PFSK-1 (cell line): ENCODE results near the gene DYNC1LI2.

Source experiments
- FOXP2 ChIP-seq: optimal IDR thresholded peaks from 2 replicates; pipeline ENCODE3; 2011; ENCODE audit warnings: borderline replicate concordance, control low read depth, inconsistent platforms; ENCODE audit not compliant: insufficient read depth; ENCODE audit errors: extremely low read length, extremely low read depth
- POLR2AphosphoS5 ChIP-seq: IDR thresholded peaks from 2 replicates; pipeline ENCODE4 v1.6.1; 2012; ENCODE audit warnings: low read depth, mild to moderate bottlenecking, control low read depth, low read length, moderate library complexity
- SIN3A ChIP-seq: IDR thresholded peaks from 2 replicates; pipeline ENCODE4 v1.6.1; 2012; ENCODE audit warnings: mild to moderate bottlenecking, low read length, moderate library complexity, borderline replicate concordance; ENCODE audit not compliant: insufficient read depth
- TAF1 ChIP-seq: IDR thresholded peaks from 2 replicates; pipeline ENCODE4 v1.6.1; 2012; ENCODE audit warnings: low read length, control low read depth, borderline replicate concordance; ENCODE audit not compliant: insufficient read depth
- TF ChIP-seq, protein P1 (sequence below), 2 experiments: IDR thresholded peaks; 2 replicates each; pipeline versions ENCODE4 v1.6.1 to v1.8.0; 2011 to 2012; ENCODE audit warnings: low read depth in 2 of 2, low read length in 2 of 2, control low read depth in 1 of 2, inconsistent platforms in 1 of 2, mild to moderate bottlenecking in 1 of 2, moderate library complexity in 1 of 2; ENCODE audit not compliant: insufficient read depth in 1 of 2

DNA sequence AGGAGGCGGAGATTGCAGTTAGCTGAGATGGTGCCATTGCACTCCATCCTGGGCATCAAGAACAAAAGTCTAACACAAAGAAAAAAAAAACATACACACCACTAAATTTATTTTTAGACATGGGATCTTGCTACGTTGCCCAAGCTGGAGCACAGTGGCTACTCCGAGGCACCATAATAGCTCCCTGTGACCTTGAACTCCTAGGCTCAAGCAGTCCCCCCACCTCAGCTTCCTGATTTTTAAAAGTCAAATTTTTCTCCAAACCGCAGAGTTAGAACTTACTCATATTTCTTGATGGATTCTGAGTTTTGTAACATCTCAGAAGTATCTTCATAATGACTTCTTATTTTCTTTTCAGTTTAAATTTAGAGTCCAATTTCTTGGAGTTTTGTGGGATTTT lies 58.3 kb downstream of the DYNC1LI2 start:
- TF ChIP-seq SIN3A (no peak), POLR2AphosphoS5 (no peak), TAF1 (no peak), FOXP2 (no peak)
- TF ChIP-seq, protein P1, sequence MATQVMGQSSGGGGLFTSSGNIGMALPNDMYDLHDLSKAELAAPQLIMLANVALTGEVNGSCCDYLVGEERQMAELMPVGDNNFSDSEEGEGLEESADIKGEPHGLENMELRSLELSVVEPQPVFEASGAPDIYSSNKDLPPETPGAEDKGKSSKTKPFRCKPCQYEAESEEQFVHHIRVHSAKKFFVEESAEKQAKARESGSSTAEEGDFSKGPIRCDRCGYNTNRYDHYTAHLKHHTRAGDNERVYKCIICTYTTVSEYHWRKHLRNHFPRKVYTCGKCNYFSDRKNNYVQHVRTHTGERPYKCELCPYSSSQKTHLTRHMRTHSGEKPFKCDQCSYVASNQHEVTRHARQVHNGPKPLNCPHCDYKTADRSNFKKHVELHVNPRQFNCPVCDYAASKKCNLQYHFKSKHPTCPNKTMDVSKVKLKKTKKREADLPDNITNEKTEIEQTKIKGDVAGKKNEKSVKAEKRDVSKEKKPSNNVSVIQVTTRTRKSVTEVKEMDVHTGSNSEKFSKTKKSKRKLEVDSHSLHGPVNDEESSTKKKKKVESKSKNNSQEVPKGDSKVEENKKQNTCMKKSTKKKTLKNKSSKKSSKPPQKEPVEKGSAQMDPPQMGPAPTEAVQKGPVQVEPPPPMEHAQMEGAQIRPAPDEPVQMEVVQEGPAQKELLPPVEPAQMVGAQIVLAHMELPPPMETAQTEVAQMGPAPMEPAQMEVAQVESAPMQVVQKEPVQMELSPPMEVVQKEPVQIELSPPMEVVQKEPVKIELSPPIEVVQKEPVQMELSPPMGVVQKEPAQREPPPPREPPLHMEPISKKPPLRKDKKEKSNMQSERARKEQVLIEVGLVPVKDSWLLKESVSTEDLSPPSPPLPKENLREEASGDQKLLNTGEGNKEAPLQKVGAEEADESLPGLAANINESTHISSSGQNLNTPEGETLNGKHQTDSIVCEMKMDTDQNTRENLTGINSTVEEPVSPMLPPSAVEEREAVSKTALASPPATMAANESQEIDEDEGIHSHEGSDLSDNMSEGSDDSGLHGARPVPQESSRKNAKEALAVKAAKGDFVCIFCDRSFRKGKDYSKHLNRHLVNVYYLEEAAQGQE (IDR thresholded peaks at IDR 0.05; ENCODE audit: insufficient read depth in 1 of 2, low read depth in 2 of 2, low read length in 2 of 2): no peak
